Measurements from ENCODE around the gene WNT7A. TPM values are rescaled to one million over a fixed set of nuclear protein-coding genes. Genes with fewer than 3 reads are reported as not detected.

The WNT7A gene
- total and polyA plus RNA-seq, 2 donors (not counting 3 experiments of a cell fraction or from before 2014, with no cell fraction given), result not detected

GRCh38 chr3:13888576-13888975 is 8.7 kb upstream of the WNT7A start:
- H2AFZ ChIP-seq (ENCODE audit: low read depth, low read length), result no peak overlapping the region
- no peaks in the 10 kb centered on the region for H3K4me1 ChIP-seq (ENCODE audit: control insufficient read depth, extremely low read depth, insufficient read depth, low read length)
- no peaks in the 10 kb centered on the region for H3K9me1 ChIP-seq (replicated peaks; ENCODE audit: control insufficient read depth, extremely low read depth, insufficient read depth, low read length)
- dilution Hi-C loops (cut with MboI; ENCODE audit: extremely low pct_ligation_motif_present, low sequenced_read_pairs) (no loop called here), intact Hi-C loops (cut with micrococcal nuclease) (loop anchor here (10.0 kb wide), 1 partner anchor 404 kb away; the partner anchor contains the start of gene HDAC11)
- no peaks in the 10 kb centered on the region for H3K79me2 ChIP-seq (ENCODE audit: control insufficient read depth, insufficient read depth, low read length)
- no peak overlapping the region for H3K27ac ChIP-seq (ENCODE audit: insufficient read depth, low read depth, low read length)
- H4K20me1 ChIP-seq (replicated peaks; ENCODE audit: control insufficient read depth, extremely low read depth, insufficient read depth, low read length), result no peaks in the 10 kb centered on the region
- no peaks in the 10 kb centered on the region for H3K9me3 ChIP-seq (replicated peaks; ENCODE audit: control insufficient read depth, insufficient read depth, low read length)
- CTCF ChIA-PET, result no interaction called here
- no TSS peak for BruUV-seq (replicated peaks)
- DNase-seq (ENCODE audit: low read depth, low spot score), result no peak
- H3K36me3 ChIP-seq (ENCODE audit: control insufficient read depth in 2 of 2, extremely low read depth in 1 of 2, insufficient read depth in 2 of 2, low read length in 2 of 2), result no peaks in the 10 kb centered on the region
- H3K27me3 ChIP-seq (ENCODE audit: control insufficient read depth in 2 of 2, insufficient read depth in 2 of 2, low read length in 2 of 2), result no peaks in the 10 kb centered on the region
- TF ChIP-seq EZH2 (IDR thresholded peaks at IDR 0.05; ENCODE audit: borderline replicate concordance, low read depth, low read length, severe bottlenecking) (no peak), POLR2AphosphoS5 (IDR thresholded peaks at IDR 0.05; ENCODE audit: insufficient read depth, low read depth, low read length) (no peak), FOS (IDR thresholded peaks at IDR 0.05; ENCODE audit: borderline replicate concordance, insufficient read depth, low read length) (no peak)
- POLR2A ChIA-PET, result no interaction called here
- no peak overlapping the region for H3K9ac ChIP-seq (replicated peaks; ENCODE audit: extremely low read depth, insufficient read depth, low read length)
- no peak for FAIRE-seq
- no peak overlapping the region for H3K4me3 ChIP-seq (replicated peaks in 1 of 3; ENCODE audit: insufficient read depth in 1 of 3, low read depth in 1 of 3, low read length in 3 of 3)
- H3K4me2 ChIP-seq (ENCODE audit: insufficient read depth, low read length), result no peak overlapping the region

DNA sequence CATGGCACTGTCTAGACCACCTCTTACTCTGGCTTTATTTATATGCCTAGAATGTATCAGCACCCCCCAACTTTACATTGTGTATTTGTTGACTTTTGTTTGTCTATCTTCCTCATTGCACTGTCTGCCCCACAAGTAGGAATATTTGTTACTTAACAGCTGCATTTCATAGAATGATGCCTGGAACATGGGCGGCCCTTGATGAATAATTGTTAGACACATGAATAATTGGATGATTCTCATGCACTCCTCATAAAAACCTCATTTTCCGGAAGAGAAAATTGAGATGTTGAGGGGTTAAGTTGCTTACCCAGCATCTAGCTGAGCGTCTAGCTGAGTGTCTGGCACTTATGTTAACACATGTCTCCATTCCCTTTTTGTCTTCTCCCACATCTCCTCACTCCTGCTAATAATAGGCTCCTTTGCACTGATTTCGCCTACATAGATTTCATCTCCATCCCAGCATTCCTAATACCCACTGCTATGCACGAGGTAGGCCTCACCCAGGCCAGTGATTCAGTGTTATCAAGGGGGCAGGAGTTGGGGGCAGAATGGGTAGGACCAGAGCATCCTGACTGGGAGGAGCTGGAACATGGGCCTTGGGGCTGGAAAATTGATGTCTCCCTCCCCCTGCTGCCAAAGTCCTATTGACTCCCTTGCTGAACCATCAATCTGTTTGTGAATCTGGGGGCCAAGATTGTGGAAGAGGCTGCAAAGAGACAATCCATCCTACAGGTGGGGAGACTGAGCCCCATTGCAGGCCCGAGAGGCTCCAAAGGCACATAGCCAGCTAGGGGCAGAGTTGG is 7.8 kb upstream of the WNT7A start:
- Histone ChIP-seq H3K9ac (replicated peaks; ENCODE audit: extremely low read depth, insufficient read depth, low read length) (no peak overlapping the region), H3K9me1 (replicated peaks; ENCODE audit: control insufficient read depth, extremely low read depth, insufficient read depth, low read length) (no peaks in the 10 kb centered on the region), H3K79me2 (ENCODE audit: control insufficient read depth, insufficient read depth, low read length) (no peaks in the 10 kb centered on the region), H4K20me1 (replicated peaks; ENCODE audit: control insufficient read depth, extremely low read depth, insufficient read depth, low read length) (no peaks in the 10 kb centered on the region), H3K4me2 (ENCODE audit: insufficient read depth, low read length) (no peak overlapping the region), H3K9me3 (replicated peaks; ENCODE audit: control insufficient read depth, insufficient read depth, low read length) (no peaks in the 10 kb centered on the region), H3K27me3 (ENCODE audit: control insufficient read depth in 2 of 2, insufficient read depth in 2 of 2, low read length in 2 of 2) (no peaks in the 10 kb centered on the region), H3K4me3 (replicated peaks in 1 of 3; ENCODE audit: insufficient read depth in 1 of 3, low read depth in 1 of 3, low read length in 3 of 3) (no peak overlapping the region), H3K4me1 (ENCODE audit: control insufficient read depth, extremely low read depth, insufficient read depth, low read length) (no peaks in the 10 kb centered on the region), H2AFZ (ENCODE audit: low read depth, low read length) (no peak overlapping the region), H3K36me3 (ENCODE audit: control insufficient read depth in 2 of 2, extremely low read depth in 1 of 2, insufficient read depth in 2 of 2, low read length in 2 of 2) (no peaks in the 10 kb centered on the region), H3K27ac (ENCODE audit: insufficient read depth, low read depth, low read length) (no peak overlapping the region)
- dilution Hi-C loops (cut with MboI; ENCODE audit: extremely low pct_ligation_motif_present, low sequenced_read_pairs), result no loop called here
- ChIA-PET CTCF (interaction anchor here (0.8 to 1.7 kb wide), 2 partner anchors 230 to 796 kb away, joined by 3 to 5 read pairs; no protein-coding TSS in a partner anchor), POLR2A (no interaction called here)
- TF ChIP-seq POLR2AphosphoS5 (IDR thresholded peaks at IDR 0.05; ENCODE audit: insufficient read depth, low read depth, low read length), result no peak
- no peak for TF ChIP-seq EZH2 (IDR thresholded peaks at IDR 0.05; ENCODE audit: borderline replicate concordance, low read depth, low read length, severe bottlenecking)
- no peak for TF ChIP-seq POLR2A (IDR thresholded peaks at IDR 0.05; ENCODE audit: low read depth, low read length)
- TF ChIP-seq, protein P1, sequence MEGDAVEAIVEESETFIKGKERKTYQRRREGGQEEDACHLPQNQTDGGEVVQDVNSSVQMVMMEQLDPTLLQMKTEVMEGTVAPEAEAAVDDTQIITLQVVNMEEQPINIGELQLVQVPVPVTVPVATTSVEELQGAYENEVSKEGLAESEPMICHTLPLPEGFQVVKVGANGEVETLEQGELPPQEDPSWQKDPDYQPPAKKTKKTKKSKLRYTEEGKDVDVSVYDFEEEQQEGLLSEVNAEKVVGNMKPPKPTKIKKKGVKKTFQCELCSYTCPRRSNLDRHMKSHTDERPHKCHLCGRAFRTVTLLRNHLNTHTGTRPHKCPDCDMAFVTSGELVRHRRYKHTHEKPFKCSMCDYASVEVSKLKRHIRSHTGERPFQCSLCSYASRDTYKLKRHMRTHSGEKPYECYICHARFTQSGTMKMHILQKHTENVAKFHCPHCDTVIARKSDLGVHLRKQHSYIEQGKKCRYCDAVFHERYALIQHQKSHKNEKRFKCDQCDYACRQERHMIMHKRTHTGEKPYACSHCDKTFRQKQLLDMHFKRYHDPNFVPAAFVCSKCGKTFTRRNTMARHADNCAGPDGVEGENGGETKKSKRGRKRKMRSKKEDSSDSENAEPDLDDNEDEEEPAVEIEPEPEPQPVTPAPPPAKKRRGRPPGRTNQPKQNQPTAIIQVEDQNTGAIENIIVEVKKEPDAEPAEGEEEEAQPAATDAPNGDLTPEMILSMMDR (IDR thresholded peaks at IDR 0.05; ENCODE audit: extremely low read depth in 1 of 2, insufficient read depth in 1 of 2, low read depth in 1 of 2, low read length in 2 of 2), result no peak
- TF ChIP-seq, protein P2, sequence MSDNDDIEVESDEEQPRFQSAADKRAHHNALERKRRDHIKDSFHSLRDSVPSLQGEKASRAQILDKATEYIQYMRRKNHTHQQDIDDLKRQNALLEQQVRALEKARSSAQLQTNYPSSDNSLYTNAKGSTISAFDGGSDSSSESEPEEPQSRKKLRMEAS (IDR thresholded peaks at IDR 0.05; ENCODE audit: insufficient read depth, insufficient read length), result no peak
- TF ChIP-seq MYC (IDR thresholded peaks at IDR 0.05; ENCODE audit: low read depth, low read length), result no peak
- TF ChIP-seq FOS (IDR thresholded peaks at IDR 0.05; ENCODE audit: borderline replicate concordance, insufficient read depth, low read length), result no peak
- TF ChIP-seq JUN (IDR thresholded peaks at IDR 0.05; ENCODE audit: borderline replicate concordance, insufficient read depth, insufficient read length, low read depth), result no peak
- TF ChIP-seq GATA2 (IDR thresholded peaks at IDR 0.05; ENCODE audit: insufficient read depth, insufficient read length, low read depth, low read length), result no peak
- no TSS peak for BruUV-seq (replicated peaks)
- DNase-seq (ENCODE audit: low read depth, low spot score), result no peak
- intact Hi-C loops (cut with micrococcal nuclease), result loop anchor here (10.0 kb wide), 1 partner anchor 403 kb away; the partner anchor contains the start of gene HDAC11
- FAIRE-seq, result no peak
